ENCODE data around the gene CELF4. TPM values are rescaled to one million over a fixed set of nuclear protein-coding genes. Genes with fewer than 3 reads are reported as not detected.

Gene CELF4
- total RNA-seq, 2 donors from 2014 or later, result 0.22 to 3.9 TPM

GRCh38 chr18:37246779-37247340 is 318.7 kb downstream of the CELF4 start:
- no peak for DNase-seq (ENCODE audit: low spot score)
- Histone ChIP-seq H3K27ac (no peak overlapping the region), H3K9me3 (no peaks in the 10 kb centered on the region), H3K27me3 (no peaks in the 10 kb centered on the region), H3K36me3 (no peaks in the 10 kb centered on the region), H3K4me3 (no peak overlapping the region), H3K4me1 (no peaks in the 10 kb centered on the region)
- TF ChIP-seq CTCF (IDR thresholded peaks at IDR 0.05), result no peak

GRCh38 chr18:37244618-37245017 is 321.0 kb downstream of the CELF4 start:
- no peak overlapping the region for H3K4me3 ChIP-seq
- DNase-seq (ENCODE audit: low spot score), result no peak
- no peak for TF ChIP-seq CTCF (IDR thresholded peaks at IDR 0.05)
- no peaks in the 10 kb centered on the region for H3K9me3 ChIP-seq
- H3K36me3 ChIP-seq, result no peaks in the 10 kb centered on the region
- H3K27ac ChIP-seq, result no peak overlapping the region
- H3K4me1 ChIP-seq, result no peaks in the 10 kb centered on the region
- H3K27me3 ChIP-seq, result no peaks in the 10 kb centered on the region

- no peak overlapping the region for H3K27ac ChIP-seq
- TF ChIP-seq CTCF (IDR thresholded peaks at IDR 0.05), result no peak
- no peak for DNase-seq (ENCODE audit: low spot score)
- no peaks in the 10 kb centered on the region for H3K36me3 ChIP-seq
- no peaks in the 10 kb centered on the region for H3K4me1 ChIP-seq
- no peak overlapping the region for H3K4me3 ChIP-seq
- H3K9me3 ChIP-seq, result no peaks in the 10 kb centered on the region
- H3K27me3 ChIP-seq, result no peaks in the 10 kb centered on the region
These were observed 321.9 kb downstream of the CELF4 start for GRCh38 chr18:37243741-37244140.

- no peak for TF ChIP-seq CTCF (IDR thresholded peaks at IDR 0.05)
- Histone ChIP-seq H3K4me1 (no peaks in the 10 kb centered on the region), H3K27me3 (no peaks in the 10 kb centered on the region), H3K9me3 (no peaks in the 10 kb centered on the region), H3K27ac (no peak overlapping the region), H3K36me3 (no peaks in the 10 kb centered on the region), H3K4me3 (no peak overlapping the region)
- no peak for DNase-seq (ENCODE audit: low spot score)
These were observed 322.6 kb downstream of the CELF4 start for GRCh38 chr18:37242826-37243560.

GRCh38 chr18:37242091-37242490 is 323.5 kb downstream of the CELF4 start:
- H3K4me3 ChIP-seq, result no peak overlapping the region
- no peaks in the 10 kb centered on the region for H3K4me1 ChIP-seq
- no peak for TF ChIP-seq CTCF (IDR thresholded peaks at IDR 0.05)
- DNase-seq (ENCODE audit: low spot score), result peak; percentile 46
- no peaks in the 10 kb centered on the region for H3K36me3 ChIP-seq
- H3K27me3 ChIP-seq, result no peaks in the 10 kb centered on the region
- no peak overlapping the region for H3K27ac ChIP-seq
- H3K9me3 ChIP-seq, result no peaks in the 10 kb centered on the region

Data from right atrium auricular region (tissue), 2 donors.